Activated naive CD4-positive, alpha-beta T cell treated with Interleukin-2 at 50 U/mL for 16 hours (primary cell): ENCODE measurements around the gene DOCK1.

Experiments
- DNase-seq: peaks from one replicate; pipeline ENCODE4 v3.0.0-alpha.2; 2020

The DOCK1 gene

DNA sequence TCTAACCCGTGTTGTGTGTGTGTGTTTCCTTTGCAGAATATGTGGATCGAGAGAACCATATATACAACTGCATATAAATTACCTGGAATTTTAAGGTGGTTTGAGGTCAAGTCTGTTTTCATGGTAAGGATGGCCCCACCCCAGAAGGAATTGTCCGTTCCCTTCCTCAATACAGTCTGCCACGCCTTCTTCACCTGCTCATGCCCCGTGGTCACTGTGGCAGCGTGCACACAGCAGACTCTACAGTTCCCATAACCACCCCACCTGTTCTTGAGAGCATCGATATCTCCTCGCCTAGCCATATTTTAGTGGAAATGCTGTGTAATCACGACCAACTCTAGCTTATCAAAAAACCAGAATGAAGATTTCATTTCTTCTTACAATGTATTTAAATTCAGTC lies 509.9 kb downstream of the DOCK1 start:
- no peak for DNase-seq

DNA sequence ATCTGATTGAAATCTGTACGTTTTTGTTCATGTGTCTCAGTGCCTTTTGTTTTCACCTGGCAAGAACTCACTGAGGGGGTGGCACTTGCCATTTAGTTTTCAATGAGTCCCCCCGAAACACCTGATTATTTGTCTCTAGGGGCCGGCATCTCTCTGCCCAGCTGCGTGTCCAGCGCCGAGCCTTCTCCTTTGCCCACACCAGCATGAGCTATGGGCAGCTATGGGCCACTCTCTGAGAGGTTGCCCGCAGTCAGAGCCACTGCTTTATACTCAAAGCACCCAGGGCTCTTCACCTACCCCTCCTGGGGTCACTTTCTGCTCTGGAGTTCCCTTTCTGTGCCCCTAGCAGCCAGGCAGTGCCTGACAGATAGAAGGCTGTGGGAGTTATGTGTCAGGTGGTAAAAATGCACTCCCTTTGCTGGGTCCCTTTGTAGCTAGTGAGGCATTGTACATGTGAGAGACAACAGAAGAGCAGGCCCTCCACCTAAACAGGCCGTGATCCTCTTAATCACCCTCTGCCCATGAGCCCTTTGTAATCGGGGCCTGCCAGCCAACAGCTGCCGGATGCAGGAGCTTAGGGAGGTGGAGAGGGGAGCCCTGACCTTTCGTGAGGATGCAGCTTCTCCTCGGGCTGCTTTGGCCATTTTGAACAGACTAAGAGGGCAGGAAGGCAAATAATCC lies 510.8 kb downstream of the DOCK1 start:
- DNase-seq, result no peak

DNA sequence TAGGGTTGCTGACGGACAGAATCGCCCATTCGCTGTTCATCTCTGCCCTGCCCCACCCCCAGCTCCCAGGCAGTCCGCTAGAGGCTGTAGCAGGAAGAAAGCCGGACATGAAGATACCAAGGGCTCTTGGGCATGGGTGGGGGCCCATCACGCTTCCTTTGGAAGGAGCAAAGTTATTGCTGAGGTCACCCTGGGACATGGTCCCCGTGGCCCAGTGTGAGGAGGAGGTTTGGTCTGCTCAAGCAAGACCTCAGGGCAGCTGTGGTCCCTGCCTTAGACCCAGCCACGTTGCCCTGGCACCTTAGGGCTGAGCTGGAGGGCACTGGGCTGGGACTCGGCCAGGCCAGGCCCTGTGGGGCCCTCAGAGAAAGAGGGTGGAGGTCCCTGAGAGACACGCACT lies 511.8 kb downstream of the DOCK1 start:
- DNase-seq, result no peak

DNA sequence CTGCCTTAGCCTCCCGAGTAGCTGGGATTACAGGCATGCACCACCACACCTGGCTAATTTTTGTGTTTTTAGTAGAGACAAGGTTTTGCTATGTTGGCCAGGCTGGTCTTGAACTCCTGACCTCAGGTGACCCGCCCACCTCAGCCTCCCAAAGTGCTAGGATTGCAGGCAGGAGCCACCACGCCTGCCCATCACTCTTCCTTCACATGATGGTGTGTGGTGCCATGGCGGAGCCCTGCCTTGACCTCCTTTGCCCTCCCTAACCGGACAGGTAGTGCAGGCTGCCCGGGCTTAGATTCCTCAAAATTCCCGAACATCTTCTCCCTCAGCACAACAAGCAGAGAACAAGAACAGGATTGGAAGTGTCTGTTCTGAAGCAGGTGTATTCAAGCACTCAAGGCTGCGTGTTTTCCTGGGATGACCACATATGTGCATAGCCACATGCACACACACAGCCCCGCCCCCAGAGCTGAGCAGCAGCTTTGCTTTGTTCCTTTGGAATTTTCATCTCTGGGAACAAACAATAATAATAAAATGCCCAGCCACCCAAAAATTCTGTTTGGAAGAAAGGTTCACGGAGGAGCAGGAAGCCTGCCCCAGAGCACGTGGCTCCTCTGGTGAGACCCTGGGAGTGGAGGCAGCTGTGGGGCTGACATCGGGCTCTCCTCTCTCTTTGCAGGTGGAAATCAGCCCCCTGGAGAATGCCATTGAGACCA lies 512.6 kb downstream of the DOCK1 start:
- DNase-seq, result no peak

DNA sequence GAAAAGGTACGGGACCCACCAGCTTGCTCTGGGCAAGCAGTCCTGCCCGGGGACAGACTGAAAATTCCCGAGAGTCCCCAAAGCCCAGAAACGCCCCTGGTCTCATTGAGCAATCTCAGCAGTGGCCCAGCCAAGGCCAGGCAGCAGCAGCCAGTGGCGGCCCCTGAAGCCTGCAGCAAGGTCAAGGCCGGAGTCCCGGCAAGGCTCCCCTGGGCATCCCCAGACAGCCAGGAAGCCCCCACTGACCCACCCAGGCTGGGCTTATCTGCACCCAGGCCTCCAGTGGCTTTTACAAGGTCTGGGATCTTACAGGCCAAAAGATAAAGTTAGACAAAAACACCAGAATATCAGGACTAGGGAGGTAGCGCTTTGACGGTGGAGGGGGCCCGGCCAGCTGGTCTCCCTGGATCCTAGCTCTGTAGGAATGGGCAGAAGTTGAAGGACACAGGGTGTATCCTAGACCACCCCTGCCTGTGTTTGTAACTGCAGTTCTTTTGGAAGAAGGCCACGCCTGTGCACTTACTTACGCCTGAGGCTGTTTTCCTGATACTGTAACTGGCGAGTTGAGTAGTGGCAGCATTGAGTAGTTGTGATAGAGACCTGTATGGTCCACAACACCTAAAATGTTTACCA lies 513.4 kb downstream of the DOCK1 start:
- no peak for DNase-seq

DNA sequence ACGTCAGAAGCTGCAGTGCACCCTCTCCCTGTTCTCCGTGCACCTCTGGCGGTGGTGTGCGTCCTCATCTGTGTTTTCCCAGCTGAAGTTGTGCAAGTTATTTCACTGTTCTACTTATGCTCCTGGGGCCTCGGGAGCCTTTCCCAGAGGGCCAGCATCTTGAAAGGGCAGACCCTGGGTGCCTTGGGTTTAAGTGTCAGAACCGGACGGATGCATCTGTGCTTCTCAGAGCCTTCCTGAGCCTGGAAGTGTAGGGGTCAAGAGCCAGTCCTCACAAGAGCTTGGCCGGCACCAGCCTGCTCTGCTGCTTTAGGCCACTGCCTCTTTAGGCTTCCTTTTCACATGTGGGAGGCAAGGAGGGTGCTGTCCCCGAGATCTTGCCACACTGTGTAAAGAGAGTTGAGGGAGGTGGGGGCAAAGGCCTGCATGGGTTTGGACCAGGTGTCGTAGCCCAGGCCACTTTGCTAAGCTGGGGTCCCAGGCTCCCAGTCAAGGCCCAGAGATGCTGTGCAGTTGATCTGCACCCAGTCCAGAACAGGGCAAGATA lies 515.0 kb downstream of the DOCK1 start:
- no peak for DNase-seq

DNA sequence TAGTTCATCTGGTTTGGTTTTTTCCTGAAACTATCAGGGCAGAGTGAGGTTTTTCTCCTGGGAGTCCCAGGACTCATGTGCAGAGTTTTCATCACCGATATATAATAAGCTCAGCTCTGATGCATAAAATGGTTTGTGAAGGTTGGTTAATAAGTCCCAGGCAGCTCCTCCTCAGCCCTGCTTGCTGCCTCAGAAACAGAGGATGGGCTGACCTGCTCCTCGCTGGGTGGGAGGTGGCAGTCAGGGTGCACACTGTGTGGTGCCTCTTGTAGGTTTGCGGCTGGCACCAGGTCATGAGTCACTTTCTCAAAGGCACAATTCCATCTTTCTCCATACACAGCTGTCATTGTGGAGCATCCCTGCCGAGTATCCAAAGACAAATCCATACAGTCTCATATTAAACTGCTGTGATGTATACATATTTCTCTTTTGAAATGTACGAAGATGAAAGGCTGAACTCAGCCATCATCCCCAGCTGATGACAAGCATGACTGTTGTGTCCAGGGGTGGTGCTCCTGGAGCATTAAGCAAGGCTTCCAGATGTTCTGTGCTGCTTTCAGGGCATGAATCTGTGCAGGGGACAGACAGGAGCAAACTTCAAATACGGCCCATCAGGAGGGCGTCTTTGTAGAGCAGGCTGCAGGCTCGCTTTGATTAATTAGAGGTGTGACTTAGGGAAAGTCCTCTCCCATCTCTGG lies 518.1 kb downstream of the DOCK1 start:
- DNase-seq, result no peak

DNA sequence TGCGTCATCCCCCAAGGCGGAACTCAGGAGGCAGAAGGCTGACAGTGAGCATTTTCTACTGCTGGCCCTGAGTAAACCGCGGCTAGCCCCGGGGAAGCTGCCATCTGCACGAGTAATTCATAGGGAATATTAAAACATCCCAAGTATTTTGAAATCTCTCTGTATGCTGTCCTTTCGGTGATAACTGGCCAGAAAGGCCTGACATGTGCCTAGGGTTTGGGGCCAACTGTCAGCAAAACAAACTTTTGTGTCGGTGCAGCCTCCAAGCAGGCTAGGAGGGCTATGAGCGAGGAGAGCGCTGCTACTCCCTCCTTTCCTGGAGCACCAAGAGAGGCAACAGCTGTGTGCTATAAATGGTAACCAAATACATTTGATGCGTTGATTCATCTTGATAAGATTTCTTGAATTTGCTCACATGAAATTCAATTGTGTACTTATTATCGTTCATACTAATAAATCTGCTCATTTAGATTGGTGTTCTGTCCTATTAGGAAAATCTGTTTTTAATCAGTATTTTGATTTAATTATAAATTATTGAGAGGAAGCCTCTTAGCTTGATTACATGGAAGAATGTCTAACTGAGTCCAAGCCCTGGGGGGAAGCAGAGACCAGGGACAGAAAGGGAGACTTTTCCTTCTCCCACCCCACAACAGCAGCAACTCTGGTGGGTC lies 519.5 kb downstream of the DOCK1 start:
- no peak for DNase-seq

DNA sequence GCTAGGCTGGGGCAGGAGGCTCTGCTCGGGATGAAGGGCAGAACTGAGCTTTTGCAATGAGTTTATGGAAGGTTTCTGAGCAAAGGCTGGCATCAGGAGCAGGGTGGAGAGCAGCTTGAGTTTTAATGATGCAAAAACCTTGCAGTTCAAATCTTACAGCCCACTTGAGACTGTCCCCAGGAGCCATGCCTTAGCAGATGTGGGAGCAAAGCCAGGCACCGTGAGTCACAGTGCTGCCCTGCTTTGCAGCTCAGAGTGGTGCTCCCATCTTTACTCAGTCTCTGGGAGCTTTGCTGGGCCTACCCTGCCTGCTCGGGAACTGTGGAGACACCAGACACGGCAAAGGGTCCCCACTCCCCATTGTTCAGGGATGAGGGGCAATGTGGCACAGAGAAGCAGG lies 521.5 kb downstream of the DOCK1 start:
- DNase-seq, result no peak

DNA sequence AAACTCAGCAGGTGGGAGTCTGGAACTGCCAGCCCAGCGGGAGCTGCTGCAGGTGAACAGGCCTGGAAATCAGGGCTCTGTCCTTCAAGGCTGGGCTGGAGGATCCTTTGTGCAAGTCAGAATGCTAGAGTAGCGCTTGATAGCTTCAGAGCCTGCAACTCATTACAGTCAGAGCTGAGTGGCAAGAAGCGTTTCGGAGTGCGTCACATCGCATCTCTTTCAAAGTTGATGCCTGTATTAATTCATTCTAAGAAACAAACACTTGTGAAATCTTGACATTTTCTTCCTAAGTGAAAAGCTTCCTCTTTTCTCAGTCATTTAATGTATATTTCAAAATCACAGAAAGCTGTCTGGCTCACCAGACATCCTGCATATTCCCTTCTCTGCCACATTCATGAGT lies 522.7 kb downstream of the DOCK1 start:
- no peak for DNase-seq

DNA sequence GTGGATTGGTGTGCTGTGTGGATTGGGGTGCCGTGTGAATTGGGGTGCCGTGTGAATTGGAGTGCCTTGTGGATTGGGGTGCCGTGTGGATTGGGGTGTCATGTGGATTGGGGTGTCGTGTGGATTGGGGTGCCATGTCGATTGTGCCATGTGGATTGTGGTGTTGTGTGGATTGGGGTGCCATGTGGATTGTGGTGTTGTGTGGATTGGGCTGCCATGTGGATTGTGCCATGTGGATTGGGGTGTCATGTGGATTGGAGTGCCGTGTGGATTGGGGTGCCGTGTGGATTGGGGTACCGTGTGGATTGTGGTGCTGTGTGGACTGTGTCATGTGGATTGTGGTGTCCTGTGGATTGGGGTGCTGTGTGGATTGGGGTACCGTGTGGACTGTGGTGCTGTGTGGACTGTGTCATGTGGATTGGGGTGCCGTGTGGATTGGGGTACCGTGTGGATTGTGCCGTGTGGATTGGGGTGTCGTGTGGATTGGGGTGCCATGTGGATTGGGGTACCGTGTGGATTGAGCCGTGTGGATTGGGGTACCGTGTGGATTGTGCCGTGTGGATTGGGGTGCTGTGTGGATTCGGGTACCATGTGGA lies 523.3 kb downstream of the DOCK1 start:
- DNase-seq, result no peak

DNA sequence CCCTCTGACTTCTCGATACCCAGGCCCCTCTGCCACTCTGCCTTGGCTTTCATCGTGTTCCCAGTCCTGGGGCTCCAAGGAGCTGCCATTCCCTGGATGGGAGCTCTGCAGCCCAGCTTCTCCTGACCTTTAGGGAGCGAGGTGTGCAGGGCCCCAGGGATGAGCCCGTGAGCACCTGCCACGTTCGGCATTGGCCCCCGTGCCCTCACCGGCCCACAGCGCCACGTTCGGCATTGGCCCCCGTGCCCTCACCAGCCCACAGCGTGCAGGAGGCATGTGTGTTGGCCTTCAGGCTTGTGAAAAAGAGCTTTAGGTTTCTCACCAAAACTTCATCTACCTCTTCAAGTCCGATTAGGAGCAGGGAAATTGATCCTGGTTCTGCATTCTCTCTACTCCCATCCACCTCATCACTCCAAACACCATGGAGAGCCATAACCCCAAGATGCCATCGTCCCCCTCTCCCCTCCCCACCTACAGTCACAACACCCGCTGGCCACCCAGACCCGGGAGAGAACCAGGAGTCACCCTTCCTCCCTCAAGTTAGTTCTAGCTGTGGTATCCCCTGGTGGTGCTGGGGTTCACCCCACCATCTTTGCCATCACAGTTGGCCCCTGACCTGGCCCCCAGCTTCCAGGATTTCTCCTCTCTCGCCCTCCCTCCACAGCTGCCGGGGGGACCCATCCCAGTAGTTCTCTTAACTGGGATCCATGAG lies 524.5 kb downstream of the DOCK1 start:
- no peak for DNase-seq

DNA sequence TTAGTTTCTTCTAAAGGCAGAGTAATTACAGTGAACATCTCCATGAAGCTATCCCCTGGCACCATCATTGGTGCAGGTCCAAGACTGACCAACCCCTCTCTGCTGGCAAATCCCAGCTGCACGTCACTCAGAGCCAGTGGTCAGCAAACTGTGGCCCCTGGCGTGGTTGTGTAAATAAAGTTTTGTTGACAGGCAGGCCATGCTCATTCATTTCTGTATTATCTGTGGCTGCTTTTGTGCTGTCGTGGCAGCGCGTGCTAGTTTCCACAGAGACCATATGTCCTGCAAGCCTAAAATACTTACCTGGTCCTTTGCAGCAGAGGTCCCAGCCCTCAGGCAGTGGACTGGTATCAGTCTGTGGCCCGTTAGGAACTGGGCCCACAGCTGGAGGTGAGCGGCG lies 526.3 kb downstream of the DOCK1 start:
- DNase-seq, result no peak

DNA sequence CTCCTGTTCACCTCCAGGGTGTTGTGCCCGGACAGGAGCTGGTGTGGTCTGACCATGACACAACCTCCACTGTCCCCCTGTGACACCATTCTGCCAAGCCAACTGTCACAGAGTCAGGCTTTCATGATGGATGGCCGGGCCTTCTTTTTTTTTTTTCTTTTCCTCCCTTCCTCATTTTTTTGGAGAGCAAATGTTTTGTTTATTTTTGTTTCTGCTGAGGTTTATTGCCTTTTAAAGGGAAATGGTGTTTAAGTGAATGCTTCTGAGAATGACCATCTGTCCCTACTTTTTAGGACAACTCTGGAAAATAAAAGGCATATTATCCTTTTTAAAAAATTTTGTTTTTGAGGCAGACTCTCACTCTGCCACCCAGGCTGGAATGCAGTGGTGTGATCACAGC lies 528.8 kb downstream of the DOCK1 start:
- DNase-seq, result no peak

DNA sequence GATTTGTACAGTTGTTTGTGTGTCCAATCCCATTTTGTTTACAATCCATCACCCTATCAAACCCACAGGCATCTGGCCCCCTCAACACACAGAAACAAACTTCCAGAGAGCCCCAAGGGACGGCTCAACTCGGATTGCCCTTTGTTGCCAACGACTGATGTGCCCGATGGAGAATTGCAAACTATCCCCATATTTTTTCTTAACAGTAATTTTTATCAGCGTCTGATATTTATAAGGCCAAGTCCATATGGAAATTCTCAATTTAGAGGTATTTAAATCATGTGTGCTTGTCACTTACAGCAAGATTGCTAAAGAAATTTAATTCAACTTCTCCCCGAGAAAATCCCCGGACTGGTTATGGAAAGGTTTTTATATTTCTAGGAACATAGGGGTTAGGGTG lies 530.0 kb downstream of the DOCK1 start:
- DNase-seq, result no peak

DNA sequence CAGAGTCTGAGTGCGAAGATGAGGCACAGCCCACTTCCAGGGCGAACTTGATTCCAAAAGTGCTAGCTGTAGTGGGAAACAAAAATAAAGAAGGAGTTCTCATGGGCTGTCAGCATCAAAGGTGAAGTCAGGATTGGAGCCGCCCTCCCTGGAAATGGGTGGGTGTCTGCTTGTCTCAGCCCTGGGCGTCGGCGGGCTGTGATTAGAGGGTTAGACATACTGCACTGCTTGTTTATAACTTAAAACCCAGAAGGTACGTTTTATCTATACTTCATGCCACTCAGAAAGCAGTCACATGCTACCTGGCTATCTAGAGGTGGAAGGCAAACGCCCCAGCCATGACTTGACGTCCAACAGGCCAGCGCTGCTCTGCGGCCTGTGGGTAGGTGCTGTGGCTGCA lies 535.1 kb downstream of the DOCK1 start:
- DNase-seq, result no peak

DNA sequence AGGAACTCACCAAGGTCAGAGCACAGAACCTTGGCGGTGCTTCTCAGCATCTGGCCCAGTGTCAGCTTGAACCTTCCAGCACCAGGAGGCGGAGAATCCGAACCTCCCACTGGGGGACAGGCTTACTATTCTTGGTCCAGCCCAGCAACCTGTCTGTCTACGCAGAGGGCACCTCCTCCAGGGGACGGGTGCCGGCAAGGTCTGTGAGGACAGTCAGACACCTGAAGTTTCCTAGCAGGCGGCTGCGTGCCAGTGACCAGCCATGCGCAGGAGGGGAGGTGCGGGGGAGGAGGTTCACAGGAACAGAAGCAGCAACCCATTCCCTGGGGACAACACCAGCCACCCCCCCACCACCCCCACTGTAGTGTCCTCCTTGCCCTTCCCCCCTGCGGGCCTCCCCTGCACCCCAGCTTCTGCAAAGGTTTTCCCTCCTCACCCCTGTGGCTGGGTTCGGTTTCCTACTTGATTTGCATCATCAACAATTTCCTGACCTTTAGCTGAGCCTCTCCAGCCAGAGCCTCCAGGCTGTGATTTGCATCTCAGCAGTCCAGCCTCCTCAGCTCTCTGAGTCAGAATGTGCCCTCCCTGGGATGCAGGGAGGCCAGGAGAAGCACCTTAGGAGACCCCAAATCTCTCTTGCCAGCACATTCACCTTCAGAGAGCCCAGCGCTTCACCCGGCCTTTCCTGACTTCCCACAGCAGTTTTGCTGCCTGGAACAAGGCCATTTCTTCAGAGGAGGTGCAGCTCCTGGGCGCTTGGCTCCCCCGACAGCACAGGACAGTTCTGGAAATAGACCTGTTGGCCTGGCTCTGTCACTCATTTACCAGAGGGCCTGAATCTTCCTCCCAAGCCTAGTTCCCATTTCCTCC lies 536.4 kb downstream of the DOCK1 start:
- no peak for DNase-seq

DNA sequence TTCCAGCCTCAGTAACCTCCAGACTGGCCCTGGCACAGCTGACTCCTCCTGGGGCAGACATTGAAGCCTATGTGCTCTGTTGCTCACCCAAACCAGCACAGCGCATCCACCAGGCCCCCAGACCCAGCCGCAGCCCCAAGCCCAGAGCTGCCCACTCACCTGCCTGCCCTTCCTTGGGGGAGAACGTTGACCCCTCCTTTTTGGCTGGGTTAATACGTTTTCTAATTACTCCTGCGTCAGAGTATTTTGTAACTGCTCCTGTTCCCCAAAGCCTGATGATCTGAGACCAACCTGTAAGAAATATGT lies 536.9 kb downstream of the DOCK1 start:
- DNase-seq, result no peak

DNA sequence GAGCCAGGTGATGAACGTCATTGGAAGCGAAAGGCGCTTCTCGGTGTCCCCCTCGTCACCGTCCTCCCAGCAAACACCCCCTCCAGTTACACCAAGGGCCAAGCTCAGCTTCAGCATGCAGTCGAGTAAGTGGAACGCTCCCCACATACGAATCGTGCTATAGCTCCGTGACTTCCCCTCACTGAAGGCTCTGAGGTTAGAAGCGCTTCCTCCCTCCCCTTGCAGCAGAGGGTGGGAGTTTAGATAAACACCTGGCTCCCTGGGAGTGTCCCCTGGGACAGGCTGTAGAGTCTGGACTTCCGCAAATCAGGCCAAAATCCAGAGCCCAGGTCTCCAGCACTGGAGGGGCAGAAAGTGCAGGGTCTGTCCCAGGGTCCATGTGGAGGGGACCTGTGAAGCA lies 538.9 kb downstream of the DOCK1 start:
- no peak for DNase-seq

DNA sequence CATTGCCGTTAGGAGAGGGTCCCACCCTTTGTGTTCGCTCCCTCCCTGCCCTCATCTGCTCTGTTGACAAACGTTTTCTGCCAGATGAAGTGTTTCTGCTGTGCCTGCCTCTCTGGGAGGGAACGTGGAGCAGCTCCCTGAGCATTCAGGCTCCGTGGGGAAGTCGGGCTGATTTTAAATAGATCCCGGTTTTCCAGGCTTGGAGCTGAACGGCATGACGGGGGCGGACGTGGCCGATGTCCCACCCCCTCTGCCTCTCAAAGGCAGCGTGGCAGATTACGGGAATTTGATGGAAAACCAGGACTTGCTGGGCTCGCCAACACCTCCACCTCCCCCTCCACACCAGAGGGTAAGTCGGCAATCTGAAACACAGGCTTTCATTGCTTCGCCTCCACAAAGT lies 542.0 kb downstream of the DOCK1 start:
- DNase-seq, result no peak

DNA sequence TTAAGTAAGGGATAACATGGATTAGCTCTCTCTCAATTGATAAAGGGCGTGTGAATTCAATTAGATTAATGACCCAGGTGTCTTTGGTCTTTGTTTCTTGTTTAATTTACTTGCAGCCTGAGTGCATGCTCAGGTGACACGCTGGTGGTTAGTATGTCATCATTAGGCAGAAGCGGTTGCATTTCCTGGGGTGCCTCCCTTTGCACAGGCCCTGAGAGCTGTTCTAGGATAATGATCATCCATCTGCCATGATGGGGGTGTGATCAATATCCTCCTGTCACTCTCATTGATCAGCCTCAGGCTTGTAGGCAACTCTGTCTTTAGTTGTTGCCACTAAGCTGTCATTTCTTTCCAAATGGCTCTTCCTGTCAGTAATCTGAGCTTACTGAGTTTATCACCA lies 544.3 kb downstream of the DOCK1 start:
- DNase-seq, result no peak
